Sigmoid colon (tissue), 4 donors: ENCODE measurements around the gene TNFRSF25.

Source experiments
- EP300 ChIP-seq, 4 donors: sonication (generic); formaldehyde crosslinking; IDR thresholded peaks; one replicate each; pipeline ENCODE4 v1.6.1; 2017; ENCODE audit warnings: antibody characterized with exemption in 4 of 4
- POLR2A ChIP-seq, 2 donors: fragments of 450-650 bp; IDR thresholded peaks; one replicate each; pipeline ENCODE4 v1.6.1; 2016; ENCODE audit warnings: antibody characterized with exemption in 2 of 2, mild to moderate bottlenecking in 2 of 2, moderate library complexity in 2 of 2
- TF ChIP-seq, protein P1 (sequence below), 4 experiments: fragments of 450-650 bp in 3 of 4; fragments of 200-600 bp in 1 of 4; IDR thresholded peaks; one replicate each; pipeline ENCODE4 v1.5.1; 2016 to 2019; ENCODE audit warnings: antibody characterized with exemption in 4 of 4, mild to moderate bottlenecking in 3 of 4, moderate library complexity in 2 of 4

DNA sequence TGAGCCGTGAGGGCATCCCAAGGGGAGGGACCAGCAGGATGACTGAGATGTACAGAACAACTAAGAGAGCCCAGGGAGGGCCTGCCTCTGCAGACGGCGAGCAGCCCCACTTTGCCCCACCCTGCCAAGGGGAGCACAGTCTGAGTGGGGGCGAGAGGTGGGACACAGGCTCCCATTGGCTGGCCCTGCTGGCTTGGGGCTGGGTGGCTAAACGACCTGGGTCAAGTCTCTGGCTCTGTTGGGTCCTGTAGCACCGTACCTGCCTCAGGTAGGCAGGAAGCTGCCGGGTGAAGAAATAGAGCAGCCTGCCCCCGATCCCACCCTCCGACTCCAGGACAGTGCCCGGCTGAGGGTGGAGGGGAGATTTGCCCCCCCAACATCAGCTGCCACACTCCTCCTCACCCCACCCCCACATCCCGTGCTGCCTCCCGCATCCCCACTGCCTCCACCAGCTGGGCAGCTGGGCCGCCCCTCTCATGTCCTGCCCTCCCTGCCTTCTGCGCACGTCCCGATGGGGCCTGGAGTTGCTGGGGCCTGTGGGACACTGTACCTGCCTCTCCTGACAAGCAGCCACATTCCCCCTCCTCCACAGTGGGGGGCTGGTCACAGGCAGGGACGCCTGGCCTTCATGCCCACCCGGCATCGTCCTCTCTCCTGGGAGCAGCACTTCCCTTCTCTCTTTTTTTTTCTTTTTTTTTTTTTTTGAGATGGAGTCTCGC is 38.1 kb upstream of the TNFRSF25 start:
- TF ChIP-seq, protein P1, sequence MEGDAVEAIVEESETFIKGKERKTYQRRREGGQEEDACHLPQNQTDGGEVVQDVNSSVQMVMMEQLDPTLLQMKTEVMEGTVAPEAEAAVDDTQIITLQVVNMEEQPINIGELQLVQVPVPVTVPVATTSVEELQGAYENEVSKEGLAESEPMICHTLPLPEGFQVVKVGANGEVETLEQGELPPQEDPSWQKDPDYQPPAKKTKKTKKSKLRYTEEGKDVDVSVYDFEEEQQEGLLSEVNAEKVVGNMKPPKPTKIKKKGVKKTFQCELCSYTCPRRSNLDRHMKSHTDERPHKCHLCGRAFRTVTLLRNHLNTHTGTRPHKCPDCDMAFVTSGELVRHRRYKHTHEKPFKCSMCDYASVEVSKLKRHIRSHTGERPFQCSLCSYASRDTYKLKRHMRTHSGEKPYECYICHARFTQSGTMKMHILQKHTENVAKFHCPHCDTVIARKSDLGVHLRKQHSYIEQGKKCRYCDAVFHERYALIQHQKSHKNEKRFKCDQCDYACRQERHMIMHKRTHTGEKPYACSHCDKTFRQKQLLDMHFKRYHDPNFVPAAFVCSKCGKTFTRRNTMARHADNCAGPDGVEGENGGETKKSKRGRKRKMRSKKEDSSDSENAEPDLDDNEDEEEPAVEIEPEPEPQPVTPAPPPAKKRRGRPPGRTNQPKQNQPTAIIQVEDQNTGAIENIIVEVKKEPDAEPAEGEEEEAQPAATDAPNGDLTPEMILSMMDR (IDR thresholded peaks at IDR 0.05) = no peak
- no peak for TF ChIP-seq POLR2A (IDR thresholded peaks at IDR 0.05)
- no peak for TF ChIP-seq EP300 (IDR thresholded peaks at IDR 0.05)
